ENCODE data around the gene SSR1.

SSR1 gene

GRCh38 chr6:7222197-7222596 is 90.8 kb downstream of the SSR1 start:
- no peak overlapping the region for H3K27ac ChIP-seq
- TF ChIP-seq ZFX (IDR thresholded peaks at IDR 0.05; ENCODE audit: borderline replicate concordance) (no peak), CTCF (IDR thresholded peaks at IDR 0.05) (no peak)

- TF ChIP-seq CTCF (IDR thresholded peaks at IDR 0.05) (no peak), ZFX (IDR thresholded peaks at IDR 0.05; ENCODE audit: borderline replicate concordance) (no peak)
- H3K27ac ChIP-seq, result no peak overlapping the region
Observed at GRCh38 chr6:7219310-7219709, 93.7 kb downstream of the SSR1 start.

- TF ChIP-seq CTCF (IDR thresholded peaks at IDR 0.05), result no peak
- no peak for TF ChIP-seq ZFX (IDR thresholded peaks at IDR 0.05; ENCODE audit: borderline replicate concordance)
- H3K27ac ChIP-seq, result no peak overlapping the region
Observed at GRCh38 chr6:7218406-7218988, 94.5 kb downstream of the SSR1 start.

Data from 22Rv1 (cell line).